IMR-90 (cell line): ENCODE results near the gene RPH3AL. TPM values are rescaled to one million over a fixed set of nuclear protein-coding genes. Genes with fewer than 3 reads are reported as not detected.

Experiments used
- ATAC-seq: fragments of 200-7000 bp; cut with Tn5 transposase; 2 replicates; pipeline ENCODE4 v1.9.1; 2020; ENCODE audit warnings: low read depth, mild to moderate bottlenecking, moderate library complexity
- BruUV-seq: library from RNA; stranded (reverse); fragments of 400-500 nt; replicated peaks from 2 replicates; lab custom pipeline; 2021; lab: Mats Ljungman, UMichigan
- CTCF ChIA-PET: fragments of 300-600 bp; formaldehyde crosslinking; extraction: SDS; loops from one replicate; lab custom pipeline; 2021; ENCODE audit warnings: antibody characterized with exemption; lab: Yijun Ruan, JAX
- POLR2A ChIA-PET: fragments of 300-600 bp; sonication (Branson Sonifier 250); formaldehyde crosslinking; loops from one replicate; lab custom pipeline; 2022; ENCODE audit warnings: antibody characterized with exemption; ENCODE audit not compliant: unreplicated experiment; lab: Charles Lee
- DNase-seq: peaks from one replicate; pipeline ENCODE4 v3.0.0; 2013
- H2AFZ ChIP-seq: replicated peaks from 2 replicates; pipeline ENCODE3; 2013; ENCODE audit warnings: low read length, mild to moderate bottlenecking; ENCODE audit not compliant: poor library complexity
- H2AK5ac ChIP-seq: 2 replicates; pipeline ENCODE4 v1.6.1; 2013; ENCODE audit warnings: low read depth, low read length, inconsistent platforms
- H2AK9ac ChIP-seq: replicated peaks from 2 replicates; pipeline ENCODE3; 2013; ENCODE audit warnings: mild to moderate bottlenecking, low read depth, low read length, moderate library complexity; ENCODE audit not compliant: poor library complexity
- H2BK120ac ChIP-seq: 2 replicates; pipeline ENCODE4 v1.6.1; 2013; ENCODE audit warnings: low read depth, low read length, inconsistent platforms
- H2BK15ac ChIP-seq: 3 replicates; pipeline ENCODE4 v1.6.1; 2013; ENCODE audit warnings: low read depth, low read length, inconsistent platforms
- H2BK20ac ChIP-seq: 2 replicates; pipeline ENCODE4 v1.6.1; 2013; ENCODE audit warnings: low read depth, mild to moderate bottlenecking, inconsistent platforms, low read length, moderate library complexity
- H2BK5ac ChIP-seq: 2 replicates; pipeline ENCODE4 v1.6.1; 2013; ENCODE audit warnings: mild to moderate bottlenecking, low read depth, low read length, inconsistent platforms; ENCODE audit not compliant: poor library complexity, severe bottlenecking
- H3K14ac ChIP-seq: replicated peaks from 2 replicates; pipeline ENCODE4 v1.6.1; 2013; ENCODE audit warnings: low read depth, low read length, inconsistent platforms
- H3K18ac ChIP-seq: 2 replicates; pipeline ENCODE4 v1.6.1; 2013; ENCODE audit warnings: low read depth, low read length, control low read depth
- H3K23ac ChIP-seq: 2 replicates; pipeline ENCODE4 v1.6.1; 2013; ENCODE audit warnings: low read depth, low read length, inconsistent platforms
- H3K27ac ChIP-seq: 2 replicates; pipeline ENCODE4 v1.5.1; 2013; ENCODE audit warnings: mild to moderate bottlenecking, control low read depth, low read length; ENCODE audit not compliant: insufficient read depth
- H3K27me3 ChIP-seq: 2 replicates; pipeline ENCODE4 v1.6.1; 2013; ENCODE audit warnings: low read length; ENCODE audit not compliant: control insufficient read depth, insufficient read depth
- H3K36me3 ChIP-seq: 2 replicates; pipeline ENCODE4 v1.6.1; 2013; ENCODE audit warnings: low read length, mixed read lengths; ENCODE audit not compliant: control insufficient read depth, insufficient read depth
- H3K4ac ChIP-seq: 2 replicates; pipeline ENCODE4 v1.6.1; 2013; ENCODE audit warnings: low read depth, low read length, inconsistent platforms
- H3K4me1 ChIP-seq: 2 replicates; pipeline ENCODE4 v1.6.1; 2013; ENCODE audit warnings: low read length, mixed read lengths; ENCODE audit not compliant: control insufficient read depth, insufficient read depth
- H3K4me2 ChIP-seq: 2 replicates; pipeline ENCODE4 v1.6.1; 2013; ENCODE audit warnings: low read depth, mild to moderate bottlenecking, control low read depth, low read length, moderate library complexity
- H3K4me3 ChIP-seq: 2 replicates; pipeline ENCODE4 v1.5.1; 2013; ENCODE audit warnings: low read depth, mild to moderate bottlenecking, control low read depth, low read length, moderate library complexity; ENCODE audit not compliant: insufficient read depth
- H3K56ac ChIP-seq: 2 replicates; pipeline ENCODE4 v1.6.1; 2013; ENCODE audit warnings: low read length, inconsistent platforms; ENCODE audit not compliant: insufficient read depth; ENCODE audit errors: extremely low read depth
- H3K79me1 ChIP-seq, 2 experiments: 2 replicates each; pipeline ENCODE4 v1.6.1; 2013; ENCODE audit warnings: low read length in 2 of 2, inconsistent platforms in 1 of 2, low read depth in 1 of 2
- H3K9ac ChIP-seq: 2 replicates; pipeline ENCODE4 v1.6.1; 2013; ENCODE audit warnings: low read depth, low read length, control low read depth
- H3K9me1 ChIP-seq: 2 replicates; pipeline ENCODE4 v1.6.1; 2013; ENCODE audit warnings: low read length, inconsistent platforms; ENCODE audit not compliant: insufficient read depth
- H3K9me3 ChIP-seq: 2 replicates; pipeline ENCODE4 v1.6.1; 2013; ENCODE audit warnings: low read length; ENCODE audit not compliant: control insufficient read depth, insufficient read depth
- H4K20me1 ChIP-seq: 2 replicates; pipeline ENCODE4 v1.6.1; 2013; ENCODE audit warnings: low read length, inconsistent platforms; ENCODE audit not compliant: insufficient read depth
- H4K5ac ChIP-seq: 2 replicates; pipeline ENCODE4 v1.6.1; 2013; ENCODE audit warnings: mild to moderate bottlenecking, low read depth, low read length, control low read depth
- H4K8ac ChIP-seq, 2 experiments: 2 replicates each; pipeline ENCODE4 v1.6.1; 2013; ENCODE audit warnings: low read depth in 2 of 2, low read length in 2 of 2, control low read depth in 1 of 2, inconsistent platforms in 1 of 2
- H4K91ac ChIP-seq: 2 replicates; pipeline ENCODE4 v1.6.1; 2013; ENCODE audit warnings: low read depth, low read length, inconsistent platforms; ENCODE audit not compliant: insufficient read depth
- FOS ChIP-seq: fragments of 150-350 bp; IDR thresholded peaks from 2 replicates; pipeline ENCODE4 v1.6.1; 2016; ENCODE audit warnings: low read depth, low read length
- MAFK ChIP-seq: IDR thresholded peaks from 2 replicates; pipeline ENCODE4 v1.6.1; 2012; ENCODE audit warnings: low read depth, low read length, improper control_type of control experiment
- MAZ ChIP-seq: IDR thresholded peaks from 2 replicates; pipeline ENCODE4 v1.6.1; 2012; ENCODE audit warnings: low read depth, mild to moderate bottlenecking, low read length, improper control_type of control experiment, moderate library complexity, borderline replicate concordance
- RAD21 ChIP-seq: IDR thresholded peaks from 2 replicates; pipeline ENCODE4 v1.6.1; 2012; ENCODE audit warnings: low read length, improper control_type of control experiment
- SMC3 ChIP-seq: fragments of 150-350 bp; IDR thresholded peaks from 2 replicates; pipeline ENCODE4 v1.6.1; 2016; ENCODE audit warnings: low read depth, mild to moderate bottlenecking, antibody characterized with exemption, low read length, moderate library complexity
- WGBS, 2 experiments: methylation state at CpG; one replicate each; pipeline versions ENCODE4 v1.1.5 to v1.1.7; 2013; ENCODE audit warnings: missing lambda C conversion rate in 2 of 2; ENCODE audit not compliant: insufficient read length in 1 of 2; ENCODE audit errors: extremely low coverage in 2 of 2; 5-methylcytosine and 5-hydroxymethylcytosine counted together
- dilution Hi-C: fragments of 300-500 bp; cut with HindIII; formaldehyde crosslinking; loops from one replicate; pipeline ENCODE4 v1.14.3; 2018; ENCODE audit warnings: low sequenced_read_pairs; ENCODE audit not compliant: unreplicated experiment
- in situ Hi-C: fragments of 300-500 bp; cut with MboI; formaldehyde crosslinking; loops from 3 replicates; pipeline ENCODE4 v1.14.3; 2019; ENCODE audit warnings: low sequenced_read_pairs, inconsistent platforms, mixed read lengths
- intact Hi-C: fragments of 100-400 bp; cut with micrococcal nuclease; formaldehyde crosslinking; loops from 2 replicates; pipeline ENCODE4 v1.10.0; 2022
- polyA plus RNA-seq, 3 experiments: library from polyadenylated mRNA; depleted of rRNA; stranded (reverse); fragments of >200 nt; gene quantifications; 2 replicates each; pipeline ENCODE4 v1.2.3, GENCODE V29; 2012; ENCODE audit warnings: low replicate concordance in 1 of 3
- total RNA-seq: library from RNA; depleted of rRNA; stranded (reverse); fragments of >200 nt; gene quantifications from 2 replicates; pipeline ENCODE4 v1.2.3, GENCODE V29; 2012
- TF ChIP-seq, protein P1 (sequence below): fragments of 150-350 bp; IDR thresholded peaks from 2 replicates; pipeline ENCODE4 v1.6.1; 2016; ENCODE audit warnings: low read depth, mild to moderate bottlenecking, low read length, moderate library complexity, borderline replicate concordance
- TF ChIP-seq, protein P2 (sequence below): fragments of 150-350 bp; IDR thresholded peaks from 2 replicates; pipeline ENCODE4 v1.6.1; 2017; ENCODE audit warnings: mild to moderate bottlenecking, antibody characterized with exemption, low read length, low read depth

The RPH3AL gene
- total and polyA plus RNA-seq, 2 of the 4 experiments (the other 2 are of a cell fraction) = 1.8 to 2.5 TPM

DNA sequence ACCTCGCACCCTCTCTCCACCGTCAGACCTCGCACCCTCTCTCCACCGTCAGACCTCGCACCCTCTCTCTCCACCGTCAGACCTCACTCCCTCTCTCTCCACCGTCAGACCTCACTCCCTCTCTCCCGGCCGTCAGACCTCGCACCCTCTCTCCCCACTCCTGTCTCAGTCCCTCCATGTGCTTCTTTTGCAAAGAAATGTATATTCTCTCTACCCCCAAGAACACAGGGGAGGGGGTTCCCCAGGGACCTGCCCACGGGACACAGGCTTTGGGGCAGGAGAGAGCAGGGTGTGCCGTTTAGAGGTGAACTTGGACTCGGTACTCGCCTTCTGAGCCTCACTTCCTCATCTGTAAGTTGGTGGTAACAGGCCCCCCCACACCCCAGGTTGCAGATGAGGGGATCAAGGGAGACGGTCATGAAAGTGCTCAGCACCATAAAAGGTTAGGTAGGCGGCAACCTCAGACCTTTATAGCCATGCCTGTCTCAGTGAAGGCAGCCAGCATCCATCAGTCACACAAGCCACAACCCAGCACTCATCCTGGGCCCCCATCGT lies 63.7 kb downstream of the RPH3AL start:
- Histone ChIP-seq H3K23ac (no peak overlapping the region), H3K9me3 (no peaks in the 10 kb centered on the region), H4K91ac (no peak overlapping the region), H3K4me1 (no peaks in the 10 kb centered on the region), H3K4me3 (no peak overlapping the region), H2BK5ac (no peak overlapping the region), H2BK20ac (no peak overlapping the region), H3K9me1 (no peaks in the 10 kb centered on the region), H3K79me1 (no peaks in the 10 kb centered on the region), H3K9ac (no peak overlapping the region), H3K27ac (no peak overlapping the region), H3K36me3 (no peaks in the 10 kb centered on the region), H3K56ac (no peak overlapping the region), H3K18ac (no peak overlapping the region), H3K14ac (no peak overlapping the region), H4K20me1 (no peaks in the 10 kb centered on the region), H2AK5ac (no peak overlapping the region), H4K5ac (no peak overlapping the region), H3K4ac (no peak overlapping the region), H2AK9ac (no peak overlapping the region), H2AFZ (no peak overlapping the region), H2BK15ac (no peak overlapping the region), H4K8ac (no peak overlapping the region), H2BK120ac (no peak overlapping the region), H3K27me3 (peaks cover 23% of the 10 kb centered on the region; the same call in 1 of the 2 replicates), H3K4me2 (no peak overlapping the region)
- ATAC-seq (no peak), DNase-seq (no peak)
- dilution Hi-C loops (no loop called here), intact Hi-C loops (no loop called here), in situ Hi-C loops (no loop called here)
- TF ChIP-seq, protein P1, sequence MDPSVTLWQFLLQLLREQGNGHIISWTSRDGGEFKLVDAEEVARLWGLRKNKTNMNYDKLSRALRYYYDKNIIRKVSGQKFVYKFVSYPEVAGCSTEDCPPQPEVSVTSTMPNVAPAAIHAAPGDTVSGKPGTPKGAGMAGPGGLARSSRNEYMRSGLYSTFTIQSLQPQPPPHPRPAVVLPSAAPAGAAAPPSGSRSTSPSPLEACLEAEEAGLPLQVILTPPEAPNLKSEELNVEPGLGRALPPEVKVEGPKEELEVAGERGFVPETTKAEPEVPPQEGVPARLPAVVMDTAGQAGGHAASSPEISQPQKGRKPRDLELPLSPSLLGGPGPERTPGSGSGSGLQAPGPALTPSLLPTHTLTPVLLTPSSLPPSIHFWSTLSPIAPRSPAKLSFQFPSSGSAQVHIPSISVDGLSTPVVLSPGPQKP = no peak
- TF ChIP-seq SMC3 (no peak), MAZ (no peak), MAFK (no peak), FOS (no peak), RAD21 (no peak)
- TF ChIP-seq, protein P2, sequence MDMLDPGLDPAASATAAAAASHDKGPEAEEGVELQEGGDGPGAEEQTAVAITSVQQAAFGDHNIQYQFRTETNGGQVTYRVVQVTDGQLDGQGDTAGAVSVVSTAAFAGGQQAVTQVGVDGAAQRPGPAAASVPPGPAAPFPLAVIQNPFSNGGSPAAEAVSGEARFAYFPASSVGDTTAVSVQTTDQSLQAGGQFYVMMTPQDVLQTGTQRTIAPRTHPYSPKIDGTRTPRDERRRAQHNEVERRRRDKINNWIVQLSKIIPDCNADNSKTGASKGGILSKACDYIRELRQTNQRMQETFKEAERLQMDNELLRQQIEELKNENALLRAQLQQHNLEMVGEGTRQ = no peak
- BruUV-seq = no TSS peak
- no CpG with 5 or more reads among the region's 17 CpGs for WGBS, 2 experiments
- ChIA-PET POLR2A (no interaction called here), CTCF (no interaction called here)
